Left cardiac atrium (tissue), 2 donors: Measurements from ENCODE around the gene PIGV. TPM values are rescaled to one million over a fixed set of nuclear protein-coding genes. Genes with fewer than 3 reads are reported as not detected.

Source experiments
- total RNA-seq, 2 donors: library from RNA; stranded (reverse); fragmentation: NEBNext Ultra II Directional; extraction: Animal tissue kit (Norgen Biotek cat#: 25700); gene quantifications; one replicate each; pipeline ENCODE4 v1.2.1, GENCODE V29; 2021
- donor health status: DM: no; HTN: yes; CAD: no; lungs with severe emphysema.
- donor health status: DM: yes; HTN: yes; CAD: no.

The PIGV gene
- total RNA-seq, 2 donors from 2014 or later = 6.1 to 6.7 TPM

Other genes with a start within 250 kb of the PIGV start
- gene ARID1A, start 91.9 kb upstream of the PIGV start, total RNA-seq = 10 to 100 TPM; 34.5 to 38.5 TPM
- 10 to 100 TPM; 15.6 to 18.6 TPM for gene ZDHHC18, start 38.7 kb downstream of the PIGV start, total RNA-seq
- under 1 TPM; 0.18 to 0.42 TPM for gene SFN, start 75.2 kb downstream of the PIGV start, total RNA-seq
- 10 to 100 TPM; 12.9 to 15.3 TPM for gene GPN2, start 102.3 kb downstream of the PIGV start, total RNA-seq
- 10 to 100 TPM in 1 of 2 donors, 1 to 10 TPM in 1; 8.6 to 11.4 TPM for gene GPATCH3, start 112.5 kb downstream of the PIGV start, total RNA-seq
- gene NR0B2, start 126.0 kb downstream of the PIGV start, total RNA-seq = 1 to 10 TPM; 4.5 to 6.5 TPM
- gene NUDC, start 133.8 kb downstream of the PIGV start, total RNA-seq = 10 to 100 TPM; 65.8 to 65.9 TPM
- gene KDF1, start 172.5 kb downstream of the PIGV start, total RNA-seq = under 1 TPM; 0.18 to 0.68 TPM
- gene TRNP1, start 205.7 kb downstream of the PIGV start, total RNA-seq = 10 to 100 TPM; 40.6 to 45.2 TPM
- gene TENT5B, start 224.9 kb downstream of the PIGV start, total RNA-seq = 10 to 100 TPM; 17.1 to 29.0 TPM